ES-I3 (cell line): Measurements from ENCODE around the gene RRP7A.
A peak's percentile ranks its signal among the peaks of the same experiment; 100 is the strongest.
"Not testable (repeated sequence)": the region's sequence is repeated elsewhere in the genome, so short reads cannot be mapped to it uniquely, and the experiment has no call there.

Experiments
- H3K36me3 ChIP-seq: 2 replicates; pipeline ENCODE4 v1.6.1; 2013; ENCODE audit warnings: mild to moderate bottlenecking, low read length, control low read depth, moderate library complexity; ENCODE audit not compliant: insufficient read depth
- H3K4me1 ChIP-seq: 2 replicates; pipeline ENCODE4 v1.6.1; 2013; ENCODE audit warnings: mild to moderate bottlenecking, control low read depth, low read length; ENCODE audit not compliant: insufficient read depth
- H3K9ac ChIP-seq: 2 replicates; pipeline ENCODE4 v1.6.1; 2013; ENCODE audit warnings: low read depth, mild to moderate bottlenecking, low read length, moderate library complexity
- H3K9me3 ChIP-seq: 2 replicates; pipeline ENCODE4 v1.6.1; 2013; ENCODE audit warnings: mild to moderate bottlenecking, low read length, moderate library complexity; ENCODE audit not compliant: control insufficient read depth, insufficient read depth

RRP7A gene

DNA sequence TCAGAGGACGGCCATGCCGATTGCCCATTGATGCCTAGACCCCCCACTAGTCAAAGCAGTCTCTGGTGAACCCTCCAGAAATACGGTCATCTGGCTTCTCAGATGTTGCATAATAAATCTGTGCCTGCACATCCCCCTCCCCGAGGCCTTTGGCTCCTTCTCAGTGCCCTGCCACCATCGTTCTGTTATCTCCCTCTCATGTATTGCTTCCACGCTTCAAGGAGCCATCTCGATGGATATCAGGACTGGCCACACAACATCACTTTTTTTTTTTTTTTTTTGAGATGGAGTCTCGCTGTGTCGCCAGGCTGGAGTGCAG, 1.6 kb upstream of the RRP7A start:
- Histone ChIP-seq H3K4me1 (no peaks in the 10 kb centered on the region), H3K9me3 (no peaks in the 10 kb centered on the region), H3K9ac (no peak overlapping the region), H3K36me3 (0 out of 2 replicates have a peak, but pooled peaks cover 3% of the 10 kb centered on the region)

DNA sequence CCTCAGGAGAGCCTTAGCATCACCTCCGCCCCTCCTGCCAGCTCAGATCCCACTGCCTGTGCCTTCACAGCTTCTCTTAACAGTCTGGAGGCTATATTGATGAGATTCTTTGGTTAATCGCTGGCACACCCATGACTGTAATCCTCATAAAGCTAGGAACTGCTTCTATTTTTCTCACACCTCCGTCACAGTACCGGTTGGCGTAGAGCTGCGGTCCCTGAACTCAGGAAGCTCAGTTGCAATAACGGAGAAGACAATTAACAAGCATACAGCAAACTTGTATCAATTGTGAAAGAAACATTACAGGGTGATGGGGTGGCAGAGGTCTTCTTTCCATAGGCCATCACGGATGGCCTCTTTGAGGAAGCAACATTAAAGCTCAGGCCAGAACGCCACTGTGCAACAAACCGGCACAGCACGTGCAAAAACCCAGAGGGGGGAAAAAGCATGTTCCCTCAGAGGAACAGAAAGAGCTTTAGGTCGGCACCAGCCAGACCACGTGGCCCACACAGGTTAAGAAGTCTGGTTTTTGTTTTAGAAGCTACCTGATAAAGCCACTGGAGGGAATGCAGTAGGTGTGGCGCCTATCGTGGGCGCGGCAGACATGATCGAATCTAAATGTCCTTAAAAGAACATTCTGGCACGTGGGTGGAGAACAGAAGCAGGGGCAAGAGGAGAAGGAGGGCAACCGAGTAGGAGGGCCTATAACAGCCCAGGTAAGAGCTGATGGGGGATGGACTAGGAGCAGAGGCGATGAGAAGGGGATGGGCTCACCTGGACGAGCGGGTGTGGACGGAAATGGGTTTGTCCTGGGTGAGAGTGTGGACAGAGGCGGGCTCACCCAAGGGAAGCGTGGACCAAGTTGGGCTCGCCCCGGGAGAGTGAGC, 715 bp downstream of the RRP7A start:
- H3K9me3 ChIP-seq, H3K36me3 ChIP-seq, H3K4me1 ChIP-seq: not testable (repeated sequence)
- peak overlapping the region; percentile 87 for H3K9ac ChIP-seq

DNA sequence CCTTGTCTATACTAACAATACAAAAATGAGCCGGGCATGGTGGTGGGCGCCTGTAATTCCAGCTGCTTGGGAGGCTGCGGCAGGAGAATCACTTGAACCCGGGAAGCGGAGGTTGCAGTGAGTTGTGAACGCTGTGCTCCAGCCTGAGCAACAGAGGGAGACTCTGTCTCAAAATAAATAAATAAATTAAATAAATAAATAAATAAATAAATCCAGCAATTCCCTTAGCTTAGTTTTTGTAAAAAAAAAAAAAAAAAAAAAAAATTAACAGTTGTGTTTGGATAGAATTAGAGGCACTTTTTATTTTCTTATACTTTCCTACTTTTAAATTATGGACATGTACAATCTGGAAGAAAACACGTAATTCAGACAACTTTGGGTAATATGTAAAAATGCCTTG, 2.5 kb downstream of the RRP7A start:
- not testable (repeated sequence) for H3K9ac ChIP-seq, H3K36me3 ChIP-seq, H3K9me3 ChIP-seq, H3K4me1 ChIP-seq

DNA sequence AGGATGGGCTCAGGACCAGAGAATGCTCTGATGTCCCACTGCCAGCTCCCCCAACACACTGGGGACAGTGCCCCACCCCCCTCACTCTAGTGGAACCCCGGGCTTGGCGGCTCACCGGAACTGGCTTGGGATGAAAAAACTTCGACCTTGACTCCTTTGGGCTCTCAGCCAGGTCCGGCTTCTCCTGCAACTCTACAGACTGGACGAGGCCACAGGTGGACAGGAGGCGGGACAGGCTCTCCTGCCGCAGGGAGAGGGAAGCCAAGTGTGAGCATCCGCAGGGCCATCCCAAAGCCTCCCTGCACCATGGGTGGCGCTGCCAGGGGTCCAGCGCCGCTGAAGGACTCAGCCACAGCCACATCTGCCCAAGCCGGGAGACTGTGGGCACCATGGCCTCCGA, 3.7 kb downstream of the RRP7A start:
- H3K9ac ChIP-seq: no peak overlapping the region
- no peaks in the 10 kb centered on the region for H3K9me3 ChIP-seq
- H3K4me1 ChIP-seq: no peaks in the 10 kb centered on the region
- H3K36me3 ChIP-seq: peaks cover 7% of the 10 kb centered on the region; the same call in 1 of the 2 replicates

DNA sequence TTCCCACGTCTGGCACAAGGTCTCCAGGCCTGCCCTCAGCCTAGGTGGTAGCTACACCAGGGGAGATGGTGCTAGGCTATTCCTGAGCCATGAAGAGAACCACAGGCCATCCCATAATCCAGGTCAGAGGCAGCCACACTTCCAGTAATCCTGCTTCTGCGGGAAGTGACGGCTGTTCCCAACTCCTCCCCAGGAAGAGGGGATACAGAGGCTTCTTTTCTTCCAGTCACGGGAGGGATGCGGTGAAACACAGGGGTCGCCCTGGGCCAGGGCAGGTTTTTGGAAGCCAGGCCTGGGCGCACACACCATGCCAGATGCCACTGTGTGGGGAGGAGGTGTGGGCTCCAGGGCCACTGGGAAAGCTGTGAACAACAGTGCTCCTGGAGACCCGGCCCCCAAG, 4.3 kb downstream of the RRP7A start:
- not testable (repeated sequence) for H3K4me1 ChIP-seq, H3K36me3 ChIP-seq, H3K9me3 ChIP-seq, H3K9ac ChIP-seq

DNA sequence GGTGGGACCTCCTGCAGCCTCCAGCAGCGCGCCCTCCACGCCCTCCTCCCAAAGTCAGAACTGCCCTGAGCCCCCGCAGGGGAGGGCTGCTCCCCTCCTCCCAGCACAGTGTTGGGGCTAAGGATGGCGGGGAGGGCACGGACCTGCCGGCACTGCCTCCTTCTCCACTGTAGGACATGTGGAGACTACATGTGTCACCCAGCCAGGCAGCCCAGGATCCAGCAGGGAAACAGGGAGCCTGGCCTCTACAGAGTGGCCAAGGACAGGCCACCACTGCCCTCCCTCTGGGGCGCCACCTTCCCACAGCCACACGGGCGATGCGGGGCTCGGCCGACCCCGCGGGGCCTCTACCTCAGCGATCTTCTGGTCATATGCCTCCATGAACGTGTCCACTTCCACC, 5.3 kb downstream of the RRP7A start:
- H3K36me3 ChIP-seq, H3K4me1 ChIP-seq, H3K9me3 ChIP-seq, H3K9ac ChIP-seq: not testable (repeated sequence)

DNA sequence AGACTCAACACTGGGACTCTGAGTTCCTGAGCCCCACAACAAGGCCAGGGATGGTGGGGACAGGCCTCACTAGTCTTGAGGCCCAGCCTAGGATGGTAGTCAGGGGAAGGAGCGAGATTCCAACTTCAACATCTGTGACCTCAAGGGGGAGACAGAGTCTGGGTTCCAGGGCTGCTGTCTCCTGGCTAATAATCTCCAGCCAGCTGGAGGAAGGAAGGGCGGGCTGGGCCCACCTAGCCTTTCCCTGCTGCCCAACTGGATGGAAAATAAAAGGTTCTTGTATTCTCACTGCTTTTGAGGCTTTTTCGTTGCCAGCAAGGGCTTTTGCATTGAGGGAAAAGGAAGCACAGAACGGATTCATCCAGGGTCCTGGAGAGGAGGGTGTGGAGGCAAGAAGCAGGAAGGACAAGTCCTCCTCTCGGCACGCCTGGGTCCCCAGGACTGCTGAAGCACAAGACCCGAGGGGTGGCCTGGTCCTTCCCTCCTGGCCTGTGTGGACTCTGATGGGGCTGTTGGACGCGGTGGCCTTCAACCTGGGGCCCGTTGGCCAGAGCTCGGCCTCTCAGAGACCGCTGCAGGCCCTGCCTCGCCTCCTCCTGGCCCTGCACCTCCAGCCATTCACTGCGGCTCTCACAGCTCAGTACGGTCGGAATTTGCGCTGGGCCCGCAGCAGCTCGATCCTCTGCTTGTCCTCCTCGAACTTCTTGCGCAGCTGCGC, 7.2 kb downstream of the RRP7A start:
- H3K36me3 ChIP-seq, H3K4me1 ChIP-seq, H3K9me3 ChIP-seq, H3K9ac ChIP-seq: not testable (repeated sequence)

DNA sequence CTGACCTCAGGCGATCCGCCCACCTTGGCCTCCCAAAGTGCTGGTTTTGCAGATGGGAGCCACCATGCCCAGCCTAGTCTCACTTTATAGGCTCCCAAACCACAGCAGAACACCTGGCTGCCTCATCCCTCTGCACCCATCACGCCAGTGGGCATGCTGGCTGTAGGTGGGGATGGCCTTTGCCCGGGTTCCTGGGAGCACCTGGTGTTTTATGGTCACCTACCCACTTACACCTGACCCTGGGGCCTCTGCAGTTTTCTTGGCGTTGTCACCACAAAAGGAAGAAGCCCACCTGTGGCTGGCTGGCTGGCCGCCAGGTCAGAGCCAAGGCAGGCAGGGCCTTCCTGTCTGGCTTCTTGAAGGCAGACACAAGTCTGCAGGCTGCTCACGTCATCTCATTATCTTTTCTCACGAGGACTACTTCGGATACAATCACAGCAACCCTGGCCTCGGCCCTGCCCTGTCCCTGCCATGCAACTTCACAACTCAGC, 8.2 kb downstream of the RRP7A start:
- H3K36me3 ChIP-seq: peaks cover 4% of the 10 kb centered on the region; the same call in 1 of the 2 replicates
- no peak overlapping the region for H3K9ac ChIP-seq
- H3K9me3 ChIP-seq: no peaks in the 10 kb centered on the region
- H3K4me1 ChIP-seq: no peaks in the 10 kb centered on the region

DNA sequence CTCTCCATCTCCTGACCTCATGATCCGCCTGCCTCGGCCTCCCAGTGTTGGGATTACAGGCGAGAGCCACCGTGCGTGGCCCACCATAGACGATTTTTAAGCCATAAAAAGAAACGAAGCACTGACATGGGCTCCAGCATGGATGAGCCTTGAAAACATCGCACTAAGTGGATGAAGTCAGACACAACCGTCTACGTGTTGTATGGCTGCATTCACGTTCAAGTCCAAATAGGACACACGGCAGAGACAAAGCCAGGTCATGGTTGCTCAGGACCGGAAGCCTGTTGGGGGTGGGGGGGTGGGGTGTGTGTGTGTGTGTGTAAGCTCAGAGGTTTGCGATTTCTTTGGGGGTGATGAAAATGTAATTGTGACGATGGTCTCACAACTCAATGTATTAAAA, 10.0 kb downstream of the RRP7A start:
- Histone ChIP-seq H3K9me3 (no peaks in the 10 kb centered on the region), H3K36me3 (no peaks in the 10 kb centered on the region; the same call in 1 of the 2 replicates), H3K9ac (no peak overlapping the region), H3K4me1 (no peaks in the 10 kb centered on the region)

DNA sequence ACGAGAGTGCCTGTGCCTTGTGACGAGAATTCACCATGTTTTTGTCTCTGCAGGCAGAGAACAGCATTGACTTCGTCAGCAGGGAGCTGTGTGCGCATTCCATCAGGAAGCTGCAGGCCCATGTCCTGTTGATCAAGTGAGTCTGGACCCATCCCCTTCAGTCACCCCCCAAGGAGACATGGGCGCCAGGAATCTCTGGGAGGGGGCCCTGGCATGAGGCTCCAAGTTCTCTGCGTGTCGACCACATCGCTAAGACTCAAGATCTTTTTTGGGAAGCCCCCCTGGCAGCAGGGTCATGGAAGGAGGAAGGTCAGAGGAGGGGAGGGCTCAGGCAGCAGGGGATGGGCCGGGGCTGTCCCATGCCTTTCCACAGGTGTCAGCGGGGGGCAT, 10.6 kb downstream of the RRP7A start:
- H3K36me3 ChIP-seq, H3K9ac ChIP-seq, H3K9me3 ChIP-seq, H3K4me1 ChIP-seq: not testable (repeated sequence)

DNA sequence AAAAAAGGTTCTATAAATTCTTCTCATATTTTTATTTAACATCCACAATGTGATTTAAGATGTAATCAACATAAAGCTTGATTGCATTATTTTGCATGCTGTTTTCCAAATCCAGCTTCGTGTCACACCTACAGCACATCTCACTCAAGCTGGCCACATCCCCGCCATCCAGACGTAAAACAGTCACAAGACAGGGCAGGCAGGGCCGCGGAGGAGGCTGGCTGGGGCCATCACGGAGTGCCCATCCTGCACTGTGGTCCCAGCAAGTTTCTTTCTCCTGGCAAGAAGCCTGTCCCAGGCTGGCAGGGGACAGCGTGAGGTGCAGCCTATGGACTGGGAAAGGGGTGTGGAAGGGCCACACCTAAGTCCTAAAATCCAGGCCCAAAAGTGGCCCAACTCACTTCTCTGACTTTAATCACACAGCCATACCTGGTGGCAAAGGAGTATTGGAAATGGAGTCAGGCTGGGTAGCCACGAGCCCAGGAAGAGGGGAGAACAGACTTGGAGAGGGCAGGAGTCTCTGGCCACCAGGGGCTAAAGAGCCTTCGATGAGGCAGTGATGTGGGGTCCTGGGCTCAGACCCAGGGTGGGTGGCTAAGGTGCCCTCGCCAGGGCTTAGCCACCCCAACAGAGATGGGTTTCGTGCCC, 11.1 kb downstream of the RRP7A start:
- H3K9ac ChIP-seq, H3K36me3 ChIP-seq, H3K4me1 ChIP-seq, H3K9me3 ChIP-seq: not testable (repeated sequence)

DNA sequence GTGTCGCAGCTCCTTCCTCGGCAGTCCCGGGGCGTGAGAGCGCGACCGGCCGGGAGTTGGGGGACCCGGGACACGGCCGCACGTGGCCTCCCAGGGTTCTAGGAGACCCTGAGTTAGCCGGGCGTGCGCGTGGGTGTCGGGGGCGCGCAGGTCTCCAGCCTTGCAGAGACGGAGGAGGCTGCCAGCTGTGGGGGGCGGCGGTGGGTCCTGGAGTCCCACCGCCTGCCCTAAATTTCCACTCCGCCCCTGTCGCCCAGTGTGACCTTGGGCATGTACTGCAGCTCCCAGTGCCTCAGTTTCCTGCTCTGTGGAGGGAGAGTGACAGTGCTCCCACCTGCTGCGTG, 18.8 kb downstream of the RRP7A start:
- Histone ChIP-seq H3K9me3 (no peaks in the 10 kb centered on the region), H3K36me3 (no peaks in the 10 kb centered on the region), H3K4me1 (no peaks in the 10 kb centered on the region), H3K9ac (peak overlapping the region; percentile 29; the same call in 1 of the 2 replicates)

DNA sequence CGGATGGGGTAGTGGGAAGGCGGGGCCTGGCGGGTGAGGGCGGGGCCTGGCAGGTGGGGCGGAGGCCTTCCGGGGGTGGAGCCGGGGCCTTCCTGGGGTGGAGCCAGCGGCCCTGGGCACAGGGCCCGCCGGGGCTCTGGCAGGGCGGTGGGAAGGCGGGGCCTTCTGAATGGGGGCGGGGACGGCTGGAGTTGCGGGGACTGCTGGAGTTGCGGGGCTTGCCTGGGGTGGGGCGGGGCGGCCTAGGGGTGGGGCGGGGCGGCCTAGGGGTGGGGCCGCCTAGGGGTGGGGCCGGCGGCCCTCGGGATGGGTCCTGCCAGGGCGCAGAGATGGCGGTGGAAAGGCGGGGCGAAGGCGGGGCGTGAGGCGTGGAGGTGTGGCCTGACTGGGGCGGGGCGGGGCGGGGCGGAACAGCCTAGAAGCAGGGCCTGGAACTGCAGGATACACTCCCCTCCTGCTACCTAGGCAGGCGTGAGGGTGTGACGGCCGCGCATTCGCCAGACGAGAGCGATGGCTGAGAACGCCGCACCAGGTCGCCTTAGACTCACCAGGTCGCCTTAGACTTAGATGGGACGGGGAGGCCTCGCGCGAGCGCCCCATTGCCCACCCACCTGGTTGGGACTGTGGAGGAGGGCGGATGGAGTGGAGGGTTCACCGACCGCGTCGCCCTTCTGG, 19.3 kb downstream of the RRP7A start:
- H3K36me3 ChIP-seq: no peaks in the 10 kb centered on the region
- no peaks in the 10 kb centered on the region for H3K9me3 ChIP-seq
- H3K4me1 ChIP-seq: no peaks in the 10 kb centered on the region
- peak overlapping the region; percentile 29; the same call in 1 of the 2 replicates for H3K9ac ChIP-seq

DNA sequence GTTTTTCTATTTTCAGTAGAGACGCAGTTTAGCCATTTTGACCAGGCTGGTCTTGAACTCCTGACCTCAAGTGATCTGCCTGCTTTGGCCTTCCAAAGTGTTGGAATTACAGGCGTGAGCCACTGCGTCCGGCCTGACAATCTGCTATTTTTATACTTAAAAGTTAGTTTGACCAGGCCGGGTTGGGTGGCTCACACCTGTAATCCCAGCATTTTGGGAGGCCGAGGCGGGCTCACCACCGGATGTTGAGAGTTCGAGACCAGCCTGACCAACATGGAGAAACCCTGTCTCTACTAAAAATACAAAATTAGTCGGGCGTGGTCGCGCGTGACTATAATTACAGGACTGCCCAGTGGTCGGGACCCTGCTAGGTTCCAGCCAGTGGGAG, 19.8 kb downstream of the RRP7A start:
- H3K36me3 ChIP-seq, H3K9ac ChIP-seq, H3K4me1 ChIP-seq, H3K9me3 ChIP-seq: not testable (repeated sequence)
